IMR-90 (cell line): Measurements from ENCODE around the gene PACC1. TPM values are rescaled to one million over a fixed set of nuclear protein-coding genes. Genes with fewer than 3 reads are reported as not detected.

Experiments used
- ATAC-seq: fragments of 200-7000 bp; cut with Tn5 transposase; 2 replicates; pipeline ENCODE4 v1.9.1; 2020; ENCODE audit warnings: low read depth, mild to moderate bottlenecking, moderate library complexity
- BruUV-seq: library from RNA; stranded (reverse); fragments of 400-500 nt; replicated peaks from 2 replicates; lab custom pipeline; 2021; lab: Mats Ljungman, UMichigan
- CTCF ChIA-PET: fragments of 300-600 bp; formaldehyde crosslinking; extraction: SDS; loops from one replicate; lab custom pipeline; 2021; ENCODE audit warnings: antibody characterized with exemption; lab: Yijun Ruan, JAX
- POLR2A ChIA-PET: fragments of 300-600 bp; sonication (Branson Sonifier 250); formaldehyde crosslinking; loops from one replicate; lab custom pipeline; 2022; ENCODE audit warnings: antibody characterized with exemption; ENCODE audit not compliant: unreplicated experiment; lab: Charles Lee
- DNase-seq: peaks from one replicate; pipeline ENCODE4 v3.0.0; 2013
- H2AFZ ChIP-seq: replicated peaks from 2 replicates; pipeline ENCODE3; 2013; ENCODE audit warnings: low read length, mild to moderate bottlenecking; ENCODE audit not compliant: poor library complexity
- H2AK5ac ChIP-seq: 2 replicates; pipeline ENCODE4 v1.6.1; 2013; ENCODE audit warnings: low read depth, low read length, inconsistent platforms
- H2AK9ac ChIP-seq: replicated peaks from 2 replicates; pipeline ENCODE3; 2013; ENCODE audit warnings: mild to moderate bottlenecking, low read depth, low read length, moderate library complexity; ENCODE audit not compliant: poor library complexity
- H2BK120ac ChIP-seq: 2 replicates; pipeline ENCODE4 v1.6.1; 2013; ENCODE audit warnings: low read depth, low read length, inconsistent platforms
- H2BK15ac ChIP-seq: 3 replicates; pipeline ENCODE4 v1.6.1; 2013; ENCODE audit warnings: low read depth, low read length, inconsistent platforms
- H2BK20ac ChIP-seq: 2 replicates; pipeline ENCODE4 v1.6.1; 2013; ENCODE audit warnings: low read depth, mild to moderate bottlenecking, inconsistent platforms, low read length, moderate library complexity
- H2BK5ac ChIP-seq: 2 replicates; pipeline ENCODE4 v1.6.1; 2013; ENCODE audit warnings: mild to moderate bottlenecking, low read depth, low read length, inconsistent platforms; ENCODE audit not compliant: poor library complexity, severe bottlenecking
- H3K14ac ChIP-seq: replicated peaks from 2 replicates; pipeline ENCODE4 v1.6.1; 2013; ENCODE audit warnings: low read depth, low read length, inconsistent platforms
- H3K18ac ChIP-seq: 2 replicates; pipeline ENCODE4 v1.6.1; 2013; ENCODE audit warnings: low read depth, low read length, control low read depth
- H3K23ac ChIP-seq: 2 replicates; pipeline ENCODE4 v1.6.1; 2013; ENCODE audit warnings: low read depth, low read length, inconsistent platforms
- H3K27ac ChIP-seq: 2 replicates; pipeline ENCODE4 v1.5.1; 2013; ENCODE audit warnings: mild to moderate bottlenecking, control low read depth, low read length; ENCODE audit not compliant: insufficient read depth
- H3K27me3 ChIP-seq: 2 replicates; pipeline ENCODE4 v1.6.1; 2013; ENCODE audit warnings: low read length; ENCODE audit not compliant: control insufficient read depth, insufficient read depth
- H3K36me3 ChIP-seq: 2 replicates; pipeline ENCODE4 v1.6.1; 2013; ENCODE audit warnings: low read length, mixed read lengths; ENCODE audit not compliant: control insufficient read depth, insufficient read depth
- H3K4ac ChIP-seq: 2 replicates; pipeline ENCODE4 v1.6.1; 2013; ENCODE audit warnings: low read depth, low read length, inconsistent platforms
- H3K4me1 ChIP-seq: 2 replicates; pipeline ENCODE4 v1.6.1; 2013; ENCODE audit warnings: low read length, mixed read lengths; ENCODE audit not compliant: control insufficient read depth, insufficient read depth
- H3K4me2 ChIP-seq: 2 replicates; pipeline ENCODE4 v1.6.1; 2013; ENCODE audit warnings: low read depth, mild to moderate bottlenecking, control low read depth, low read length, moderate library complexity
- H3K4me3 ChIP-seq: 2 replicates; pipeline ENCODE4 v1.5.1; 2013; ENCODE audit warnings: low read depth, mild to moderate bottlenecking, control low read depth, low read length, moderate library complexity; ENCODE audit not compliant: insufficient read depth
- H3K56ac ChIP-seq: 2 replicates; pipeline ENCODE4 v1.6.1; 2013; ENCODE audit warnings: low read length, inconsistent platforms; ENCODE audit not compliant: insufficient read depth; ENCODE audit errors: extremely low read depth
- H3K79me1 ChIP-seq, 2 experiments: 2 replicates each; pipeline ENCODE4 v1.6.1; 2013; ENCODE audit warnings: low read length in 2 of 2, inconsistent platforms in 1 of 2, low read depth in 1 of 2
- H3K9ac ChIP-seq: 2 replicates; pipeline ENCODE4 v1.6.1; 2013; ENCODE audit warnings: low read depth, low read length, control low read depth
- H3K9me1 ChIP-seq: 2 replicates; pipeline ENCODE4 v1.6.1; 2013; ENCODE audit warnings: low read length, inconsistent platforms; ENCODE audit not compliant: insufficient read depth
- H3K9me3 ChIP-seq: 2 replicates; pipeline ENCODE4 v1.6.1; 2013; ENCODE audit warnings: low read length; ENCODE audit not compliant: control insufficient read depth, insufficient read depth
- H4K20me1 ChIP-seq: 2 replicates; pipeline ENCODE4 v1.6.1; 2013; ENCODE audit warnings: low read length, inconsistent platforms; ENCODE audit not compliant: insufficient read depth
- H4K5ac ChIP-seq: 2 replicates; pipeline ENCODE4 v1.6.1; 2013; ENCODE audit warnings: mild to moderate bottlenecking, low read depth, low read length, control low read depth
- H4K8ac ChIP-seq, 2 experiments: 2 replicates each; pipeline ENCODE4 v1.6.1; 2013; ENCODE audit warnings: low read depth in 2 of 2, low read length in 2 of 2, control low read depth in 1 of 2, inconsistent platforms in 1 of 2
- H4K91ac ChIP-seq: 2 replicates; pipeline ENCODE4 v1.6.1; 2013; ENCODE audit warnings: low read depth, low read length, inconsistent platforms; ENCODE audit not compliant: insufficient read depth
- RFX5 ChIP-seq: IDR thresholded peaks from 2 replicates; pipeline ENCODE4 v1.8.0; 2012; ENCODE audit warnings: low read depth, mild to moderate bottlenecking, low read length, moderate library complexity
- WGBS, 2 experiments: methylation state at CpG; one replicate each; pipeline versions ENCODE4 v1.1.5 to v1.1.7; 2013; ENCODE audit warnings: missing lambda C conversion rate in 2 of 2; ENCODE audit not compliant: insufficient read length in 1 of 2; ENCODE audit errors: extremely low coverage in 2 of 2; 5-methylcytosine and 5-hydroxymethylcytosine counted together
- dilution Hi-C: fragments of 300-500 bp; cut with HindIII; formaldehyde crosslinking; loops from one replicate; pipeline ENCODE4 v1.14.3; 2018; ENCODE audit warnings: low sequenced_read_pairs; ENCODE audit not compliant: unreplicated experiment
- in situ Hi-C: fragments of 300-500 bp; cut with MboI; formaldehyde crosslinking; loops from 3 replicates; pipeline ENCODE4 v1.14.3; 2019; ENCODE audit warnings: low sequenced_read_pairs, inconsistent platforms, mixed read lengths
- intact Hi-C: fragments of 100-400 bp; cut with micrococcal nuclease; formaldehyde crosslinking; loops from 2 replicates; pipeline ENCODE4 v1.10.0; 2022
- polyA plus RNA-seq, 3 experiments: library from polyadenylated mRNA; depleted of rRNA; stranded (reverse); fragments of >200 nt; gene quantifications; 2 replicates each; pipeline ENCODE4 v1.2.3, GENCODE V29; 2012; ENCODE audit warnings: low replicate concordance in 1 of 3
- total RNA-seq: library from RNA; depleted of rRNA; stranded (reverse); fragments of >200 nt; gene quantifications from 2 replicates; pipeline ENCODE4 v1.2.3, GENCODE V29; 2012

The PACC1 gene
- total and polyA plus RNA-seq, 2 of the 4 experiments (the other 2 are of a cell fraction), result 8.6 to 13.4 TPM

- no peak overlapping the region for H4K5ac ChIP-seq
- H3K79me1 ChIP-seq, result no peaks in the 10 kb centered on the region; a peak in 1 of 4 replicates
- H3K36me3 ChIP-seq, result peaks cover 14% of the 10 kb centered on the region
- no peak overlapping the region for H2BK120ac ChIP-seq
- H4K20me1 ChIP-seq, result no peaks in the 10 kb centered on the region
- dilution Hi-C loops (no loop called here), intact Hi-C loops (no loop called here), in situ Hi-C loops (loop anchor here (25.0 kb wide), 1 partner anchor 666 kb away; the partner anchor contains the start of gene NEK2)
- H2BK20ac ChIP-seq, result no peak overlapping the region
- H4K8ac ChIP-seq, result no peak overlapping the region
- DNase-seq (no peak), ATAC-seq (no peak)
- H3K56ac ChIP-seq, result no peak overlapping the region
- H3K4me2 ChIP-seq, result no peak overlapping the region
- H2AK9ac ChIP-seq, result no peak overlapping the region
- no peak overlapping the region for H2AFZ ChIP-seq
- H3K9ac ChIP-seq, result no peak overlapping the region
- no peak overlapping the region for H4K91ac ChIP-seq
- CTCF ChIA-PET, result interaction anchor here (1.1 kb wide), 1 partner anchor 282 kb away, joined by 3 read pairs; no protein-coding TSS in a partner anchor
- H3K27me3 ChIP-seq, result no peaks in the 10 kb centered on the region
- H3K4me3 ChIP-seq, result no peak overlapping the region
- no peaks in the 10 kb centered on the region for H3K9me3 ChIP-seq
- no peak overlapping the region for H3K18ac ChIP-seq
- no peak overlapping the region for H3K27ac ChIP-seq
- no TSS peak for BruUV-seq
- no peak overlapping the region for H3K23ac ChIP-seq
- H3K14ac ChIP-seq, result no peak overlapping the region
- no peak overlapping the region for H2BK5ac ChIP-seq
- POLR2A ChIA-PET, result no interaction called here
- no peak overlapping the region for H2AK5ac ChIP-seq
- H2BK15ac ChIP-seq, result no peak overlapping the region
- no peak for TF ChIP-seq RFX5
- H3K4me1 ChIP-seq, result peaks cover 5% of the 10 kb centered on the region
- no peak overlapping the region for H3K4ac ChIP-seq
- no CpG with 5 or more reads among the region's 2 CpGs for WGBS, 2 experiments
- peaks cover 4% of the 10 kb centered on the region for H3K9me1 ChIP-seq
Observed at GRCh38 chr1:212353181-212353580, 61.5 kb downstream of the PACC1 start.
